Measurements from ENCODE around the gene LINGO3.

LINGO3 gene

GRCh38 chr19:2338055-2338615 is 30.2 kb upstream of the LINGO3 start:
- DNase-seq (ENCODE audit: low read depth): no peak
- Histone ChIP-seq H3K9ac (ENCODE audit: low read length) (no peak overlapping the region), H3K4me1 (ENCODE audit: control insufficient read depth, insufficient read depth, low read length) (no peaks in the 10 kb centered on the region), H3K4me3 (ENCODE audit: low read length) (no peak overlapping the region), H3K27me3 (replicated peaks; ENCODE audit: control insufficient read depth, insufficient read depth, low read length) (no peaks in the 10 kb centered on the region), H3K36me3 (ENCODE audit: control insufficient read depth, insufficient read depth, low read length, severe bottlenecking) (peaks cover 16% of the 10 kb centered on the region), H3K9me3 (ENCODE audit: control insufficient read depth, low read length) (no peaks in the 10 kb centered on the region)

- no peaks in the 10 kb centered on the region for H3K27me3 ChIP-seq (replicated peaks; ENCODE audit: control insufficient read depth, insufficient read depth, low read length)
- no peak overlapping the region for H3K4me3 ChIP-seq (ENCODE audit: low read length)
- H3K9ac ChIP-seq (ENCODE audit: low read length): no peak overlapping the region
- no peak for DNase-seq (ENCODE audit: low read depth)
- peaks cover 16% of the 10 kb centered on the region for H3K36me3 ChIP-seq (ENCODE audit: control insufficient read depth, insufficient read depth, low read length, severe bottlenecking)
- H3K9me3 ChIP-seq (ENCODE audit: control insufficient read depth, low read length): no peaks in the 10 kb centered on the region
- peaks cover 3% of the 10 kb centered on the region for H3K4me1 ChIP-seq (ENCODE audit: control insufficient read depth, insufficient read depth, low read length)
Observed at GRCh38 chr19:2337329-2337707, 29.4 kb upstream of the LINGO3 start.

- peaks cover 14% of the 10 kb centered on the region for H3K36me3 ChIP-seq (ENCODE audit: control insufficient read depth, insufficient read depth, low read length, severe bottlenecking)
- H3K27me3 ChIP-seq (replicated peaks; ENCODE audit: control insufficient read depth, insufficient read depth, low read length): no peaks in the 10 kb centered on the region
- no peak overlapping the region for H3K4me3 ChIP-seq (ENCODE audit: low read length)
- H3K9ac ChIP-seq (ENCODE audit: low read length): no peak overlapping the region
- H3K9me3 ChIP-seq (ENCODE audit: control insufficient read depth, low read length): no peaks in the 10 kb centered on the region
- peaks cover 5% of the 10 kb centered on the region for H3K4me1 ChIP-seq (ENCODE audit: control insufficient read depth, insufficient read depth, low read length)
- no peak for DNase-seq (ENCODE audit: low read depth)
Observed at GRCh38 chr19:2336528-2337328, 28.8 kb upstream of the LINGO3 start.

- peaks cover 5% of the 10 kb centered on the region for H3K4me1 ChIP-seq (ENCODE audit: control insufficient read depth, insufficient read depth, low read length)
- no peak for DNase-seq (ENCODE audit: low read depth)
- H3K27me3 ChIP-seq (replicated peaks; ENCODE audit: control insufficient read depth, insufficient read depth, low read length): no peaks in the 10 kb centered on the region
- no peak overlapping the region for H3K4me3 ChIP-seq (ENCODE audit: low read length)
- no peaks in the 10 kb centered on the region for H3K9me3 ChIP-seq (ENCODE audit: control insufficient read depth, low read length)
- peaks cover 9% of the 10 kb centered on the region for H3K36me3 ChIP-seq (ENCODE audit: control insufficient read depth, insufficient read depth, low read length, severe bottlenecking)
- no peak overlapping the region for H3K9ac ChIP-seq (ENCODE audit: low read length)
Observed at GRCh38 chr19:2335848-2336247, 27.9 kb upstream of the LINGO3 start.

GRCh38 chr19:2334986-2335846 is 27.3 kb upstream of the LINGO3 start:
- Histone ChIP-seq H3K9ac (ENCODE audit: low read length) (no peak overlapping the region), H3K4me3 (ENCODE audit: low read length) (no peak overlapping the region), H3K4me1 (ENCODE audit: control insufficient read depth, insufficient read depth, low read length) (peaks cover 12% of the 10 kb centered on the region), H3K9me3 (ENCODE audit: control insufficient read depth, low read length) (no peaks in the 10 kb centered on the region), H3K36me3 (ENCODE audit: control insufficient read depth, insufficient read depth, low read length, severe bottlenecking) (peaks cover 8% of the 10 kb centered on the region), H3K27me3 (replicated peaks; ENCODE audit: control insufficient read depth, insufficient read depth, low read length) (no peaks in the 10 kb centered on the region)
- DNase-seq (ENCODE audit: low read depth): peak; percentile 13

- Histone ChIP-seq H3K9ac (ENCODE audit: low read length) (no peak overlapping the region), H3K27me3 (replicated peaks; ENCODE audit: control insufficient read depth, insufficient read depth, low read length) (no peaks in the 10 kb centered on the region), H3K4me1 (ENCODE audit: control insufficient read depth, insufficient read depth, low read length) (peaks cover 16% of the 10 kb centered on the region), H3K9me3 (ENCODE audit: control insufficient read depth, low read length) (no peaks in the 10 kb centered on the region), H3K4me3 (ENCODE audit: low read length) (no peak overlapping the region), H3K36me3 (ENCODE audit: control insufficient read depth, insufficient read depth, low read length, severe bottlenecking) (peaks cover 5% of the 10 kb centered on the region)
- no peak for DNase-seq (ENCODE audit: low read depth)
Observed at GRCh38 chr19:2334426-2334825, 26.5 kb upstream of the LINGO3 start.

- Histone ChIP-seq H3K36me3 (ENCODE audit: control insufficient read depth, insufficient read depth, low read length, severe bottlenecking) (no peaks in the 10 kb centered on the region), H3K4me1 (ENCODE audit: control insufficient read depth, insufficient read depth, low read length) (peaks cover 21% of the 10 kb centered on the region), H3K9me3 (ENCODE audit: control insufficient read depth, low read length) (no peaks in the 10 kb centered on the region), H3K9ac (ENCODE audit: low read length) (no peak overlapping the region), H3K4me3 (ENCODE audit: low read length) (no peak overlapping the region), H3K27me3 (replicated peaks; ENCODE audit: control insufficient read depth, insufficient read depth, low read length) (no peaks in the 10 kb centered on the region)
- DNase-seq (ENCODE audit: low read depth): no peak
Observed at GRCh38 chr19:2333807-2334211, 25.9 kb upstream of the LINGO3 start.

- Histone ChIP-seq H3K4me1 (ENCODE audit: control insufficient read depth, insufficient read depth, low read length) (peaks cover 21% of the 10 kb centered on the region), H3K9ac (ENCODE audit: low read length) (no peak overlapping the region), H3K9me3 (ENCODE audit: control insufficient read depth, low read length) (no peaks in the 10 kb centered on the region), H3K27me3 (replicated peaks; ENCODE audit: control insufficient read depth, insufficient read depth, low read length) (no peaks in the 10 kb centered on the region), H3K4me3 (ENCODE audit: low read length) (no peak overlapping the region), H3K36me3 (ENCODE audit: control insufficient read depth, insufficient read depth, low read length, severe bottlenecking) (no peaks in the 10 kb centered on the region)
- no peak for DNase-seq (ENCODE audit: low read depth)
Observed at GRCh38 chr19:2333027-2333806, 25.3 kb upstream of the LINGO3 start.

- Histone ChIP-seq H3K36me3 (ENCODE audit: control insufficient read depth, insufficient read depth, low read length, severe bottlenecking) (no peaks in the 10 kb centered on the region), H3K9me3 (ENCODE audit: control insufficient read depth, low read length) (no peaks in the 10 kb centered on the region), H3K4me1 (ENCODE audit: control insufficient read depth, insufficient read depth, low read length) (peaks cover 23% of the 10 kb centered on the region), H3K9ac (ENCODE audit: low read length) (no peak overlapping the region), H3K27me3 (replicated peaks; ENCODE audit: control insufficient read depth, insufficient read depth, low read length) (no peaks in the 10 kb centered on the region), H3K4me3 (ENCODE audit: low read length) (no peak overlapping the region)
- DNase-seq (ENCODE audit: low read depth): no peak
Observed at GRCh38 chr19:2332341-2333026, 24.5 kb upstream of the LINGO3 start.

- H3K36me3 ChIP-seq (ENCODE audit: control insufficient read depth, insufficient read depth, low read length, severe bottlenecking): no peaks in the 10 kb centered on the region
- H3K27me3 ChIP-seq (replicated peaks; ENCODE audit: control insufficient read depth, insufficient read depth, low read length): no peaks in the 10 kb centered on the region
- H3K4me3 ChIP-seq (ENCODE audit: low read length): no peak overlapping the region
- no peak overlapping the region for H3K9ac ChIP-seq (ENCODE audit: low read length)
- no peaks in the 10 kb centered on the region for H3K9me3 ChIP-seq (ENCODE audit: control insufficient read depth, low read length)
- H3K4me1 ChIP-seq (ENCODE audit: control insufficient read depth, insufficient read depth, low read length): peaks cover 28% of the 10 kb centered on the region
- no peak for DNase-seq (ENCODE audit: low read depth)
Observed at GRCh38 chr19:2331601-2332246, 23.8 kb upstream of the LINGO3 start.
